GM18526 (cell line): ENCODE results near the gene RXRA.

Experiments used
- POLR2A ChIP-seq: IDR thresholded peaks from 3 replicates; pipeline ENCODE4 v1.6.1; 2011; ENCODE audit not compliant: insufficient read length; ENCODE audit errors: extremely low read depth

Gene RXRA

GRCh38 chr9:134299883-134300282, 26.4 kb upstream of the RXRA start:
- no peak for TF ChIP-seq POLR2A

GRCh38 chr9:134301387-134302129, 24.7 kb upstream of the RXRA start:
- TF ChIP-seq POLR2A, result no peak

GRCh38 chr9:134302130-134302817, 24.0 kb upstream of the RXRA start:
- TF ChIP-seq POLR2A, result no peak

DNA sequence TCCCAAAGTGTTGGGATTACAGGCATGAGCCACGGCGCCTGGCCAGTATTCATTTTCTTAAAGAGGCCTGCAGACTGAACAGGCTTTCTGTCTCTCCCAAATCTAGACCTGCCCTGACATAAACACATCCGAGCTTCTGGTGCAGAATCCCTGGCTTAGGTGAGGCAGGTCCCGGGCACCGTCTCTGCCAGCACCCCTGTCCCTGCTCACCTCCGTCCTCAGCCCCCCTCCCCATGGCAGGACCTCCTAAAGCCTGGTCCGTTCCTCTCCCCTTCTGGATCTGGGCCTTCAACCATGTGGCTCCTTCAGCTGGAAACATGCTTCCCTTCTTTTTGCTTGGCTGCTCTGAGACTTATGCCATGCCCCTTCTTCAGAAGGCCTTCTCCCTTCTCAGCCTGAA, 22.7 kb upstream of the RXRA start:
- no peak for TF ChIP-seq POLR2A

DNA sequence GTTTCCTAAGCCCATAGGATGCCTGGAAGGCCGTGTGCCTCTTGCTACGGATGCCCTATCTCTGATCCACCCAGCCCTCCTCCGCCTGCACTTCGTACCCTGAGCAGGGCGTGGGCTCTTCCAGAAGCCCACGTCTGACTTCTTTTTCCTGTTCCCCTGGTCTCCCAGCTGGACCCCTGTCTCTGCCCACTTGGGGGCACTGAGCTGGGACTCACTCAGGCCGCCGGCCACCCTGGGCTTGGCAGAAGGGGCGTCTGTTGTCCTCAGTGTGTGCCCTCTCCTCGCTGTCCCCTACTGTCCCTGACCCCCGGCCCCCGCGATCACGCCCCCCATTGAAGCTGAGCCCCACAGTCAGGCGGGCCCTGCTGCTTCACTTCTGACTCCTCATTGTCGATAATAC, 22.0 kb upstream of the RXRA start:
- no peak for TF ChIP-seq POLR2A

DNA sequence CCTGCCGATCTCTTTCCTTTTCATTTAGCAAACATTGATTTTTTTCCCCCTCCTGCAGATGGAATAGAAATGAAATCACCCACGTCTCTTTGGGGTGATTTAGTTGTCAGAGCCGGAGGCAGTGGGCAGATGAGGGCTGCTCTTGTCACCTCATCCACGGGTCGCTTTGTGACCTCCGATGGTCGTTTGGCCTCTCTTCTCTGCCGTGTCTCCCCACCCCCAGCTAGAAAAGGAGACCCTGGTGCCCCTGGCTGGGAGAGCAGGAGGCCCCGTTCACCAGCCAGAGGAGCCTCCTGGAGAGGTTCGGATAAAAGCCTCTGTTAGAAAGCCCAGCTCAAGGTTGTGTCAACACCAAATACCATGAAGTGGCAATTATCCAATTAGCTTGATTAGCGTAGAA, 21.6 kb upstream of the RXRA start:
- TF ChIP-seq POLR2A, result no peak

- TF ChIP-seq POLR2A, result no peak
These were observed 20.7 kb upstream of the RXRA start for GRCh38 chr9:134305533-134305932.

DNA sequence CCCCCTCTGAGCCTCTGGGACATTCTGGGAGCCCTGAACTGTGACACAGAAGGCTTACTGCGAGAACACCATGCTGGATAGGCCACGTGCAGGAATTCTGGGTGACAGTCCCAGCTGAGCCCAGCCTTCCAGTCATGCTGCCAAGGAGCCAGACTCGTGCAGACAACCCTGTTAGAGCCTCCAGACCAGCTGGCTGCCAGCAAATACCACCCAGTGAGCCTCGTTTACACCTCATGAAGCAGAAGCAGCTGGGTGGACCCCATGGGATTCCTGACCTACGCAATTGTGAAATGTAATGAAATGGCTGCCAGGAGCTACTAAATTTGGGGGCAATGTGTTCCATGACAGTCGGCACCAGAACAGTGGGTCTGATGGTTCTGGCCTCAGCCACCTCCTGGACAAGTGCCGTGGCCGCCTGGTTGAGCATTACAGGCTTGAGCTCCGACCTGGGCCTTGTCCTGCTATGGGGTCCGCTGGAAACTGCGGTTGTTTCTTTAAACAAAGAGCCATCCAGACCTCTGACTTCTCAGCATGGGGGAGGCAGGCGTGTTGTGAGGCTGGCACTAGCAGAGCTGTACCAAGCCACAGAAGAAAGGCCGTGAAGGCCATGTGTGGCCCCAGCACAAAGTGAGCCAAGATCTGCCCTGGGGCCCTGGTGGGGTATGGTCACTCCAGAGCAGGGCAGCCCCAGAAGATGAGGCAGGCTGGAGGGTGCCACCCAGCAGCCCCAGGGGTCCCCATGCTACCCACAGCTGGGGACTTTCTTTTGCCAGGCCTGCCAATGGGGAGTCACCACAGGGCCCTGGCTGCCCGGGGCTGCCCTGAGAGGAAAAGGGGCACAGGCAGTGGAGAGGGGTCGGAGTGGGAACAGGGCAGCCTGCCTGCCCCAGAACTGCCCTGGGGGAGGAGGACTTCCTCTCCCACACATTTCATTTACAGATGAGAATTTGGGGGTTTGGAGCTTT, 19.3 kb upstream of the RXRA start:
- no peak for TF ChIP-seq POLR2A

GRCh38 chr9:134307674-134308638, 18.3 kb upstream of the RXRA start:
- TF ChIP-seq POLR2A, result no peak

DNA sequence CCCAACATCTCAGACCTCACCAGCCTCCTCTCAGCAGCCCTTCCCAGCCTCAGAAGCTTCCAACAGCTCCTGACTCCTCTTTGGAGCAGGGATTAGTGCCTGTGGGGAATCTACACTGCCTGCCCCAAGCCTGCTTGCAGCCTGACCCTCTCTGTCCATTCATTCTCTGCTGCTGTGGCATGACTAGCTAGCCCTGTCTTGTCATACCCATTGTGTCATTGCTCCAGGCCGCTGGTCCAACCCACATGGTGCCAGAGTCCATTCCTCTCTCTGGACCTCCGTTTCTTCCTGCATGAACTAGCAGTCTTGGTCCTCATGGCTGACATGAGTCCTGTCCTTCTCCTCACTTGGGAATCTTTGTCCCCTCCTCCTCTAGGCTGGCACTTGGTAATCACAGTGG, 12.8 kb upstream of the RXRA start:
- TF ChIP-seq POLR2A, result no peak

- TF ChIP-seq POLR2A, result no peak
These were observed 12.0 kb upstream of the RXRA start for GRCh38 chr9:134314039-134314949.

DNA sequence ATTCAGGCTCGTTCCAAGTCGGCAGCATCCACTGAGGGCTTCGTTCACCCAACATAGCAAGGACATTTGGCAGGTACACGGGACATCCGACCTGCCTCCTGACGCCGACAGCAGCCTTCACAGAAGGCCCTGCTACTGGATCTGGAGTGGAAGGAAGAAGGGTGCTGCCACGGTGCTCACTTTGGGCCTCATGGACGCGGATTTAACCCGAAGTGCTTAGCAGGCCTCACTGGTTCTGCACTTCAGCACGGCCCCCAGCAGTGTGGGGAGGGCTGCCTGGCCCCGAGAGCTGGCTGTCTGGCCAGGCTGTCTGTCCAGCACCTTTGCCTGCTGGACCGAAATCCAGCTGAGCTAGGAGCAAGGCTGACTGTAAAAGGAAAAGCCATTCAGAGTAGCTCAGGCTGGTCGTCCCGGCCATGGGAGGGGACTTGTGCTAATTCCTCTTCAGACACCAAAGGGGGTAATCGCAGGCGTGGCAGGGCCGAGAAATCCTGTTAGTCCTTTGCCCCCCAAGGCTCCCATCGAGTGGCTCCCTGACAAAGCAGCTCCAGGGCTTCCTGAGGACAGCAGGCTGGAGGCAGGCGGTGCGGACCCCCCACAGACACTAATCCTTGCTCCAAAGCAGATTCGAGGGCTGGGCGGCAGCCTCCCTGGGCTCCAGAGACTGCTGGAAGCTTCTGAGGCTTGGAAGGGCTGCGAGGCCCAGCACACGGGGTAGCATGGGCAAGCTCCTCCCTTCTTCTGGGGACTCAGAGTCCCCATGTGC, 11.1 kb upstream of the RXRA start:
- no peak for TF ChIP-seq POLR2A
